ENCODE results near the gene CMTM5. TPM values are rescaled to one million over a fixed set of nuclear protein-coding genes. Genes with fewer than 3 reads are reported as not detected.

Gene CMTM5
- total RNA-seq, 6 donors from 2014 or later: 0.47 to 3.1 (median 2.3) TPM; not detected in 2

- DNase-seq: no peak
- H3K4me1 ChIP-seq: peaks cover 0 to 5% (median 0%) of the 10 kb centered on the region in 4 donors
- H3K27me3 ChIP-seq: no peaks in the 10 kb centered on the region
- H3K27ac ChIP-seq: no peak overlapping the region
- ATAC-seq (ENCODE audit: low FRiP score in 2 of 2): no peak
- no peaks in the 10 kb centered on the region for H3K9me3 ChIP-seq
- no peak overlapping the region for H3K4me3 ChIP-seq
- TF ChIP-seq EP300 (IDR thresholded peaks at IDR 0.05) (no peak), POLR2A (IDR thresholded peaks at IDR 0.05) (no peak), POLR2AphosphoS5 (IDR thresholded peaks at IDR 0.05) (no peak)
- TF ChIP-seq, protein P1, sequence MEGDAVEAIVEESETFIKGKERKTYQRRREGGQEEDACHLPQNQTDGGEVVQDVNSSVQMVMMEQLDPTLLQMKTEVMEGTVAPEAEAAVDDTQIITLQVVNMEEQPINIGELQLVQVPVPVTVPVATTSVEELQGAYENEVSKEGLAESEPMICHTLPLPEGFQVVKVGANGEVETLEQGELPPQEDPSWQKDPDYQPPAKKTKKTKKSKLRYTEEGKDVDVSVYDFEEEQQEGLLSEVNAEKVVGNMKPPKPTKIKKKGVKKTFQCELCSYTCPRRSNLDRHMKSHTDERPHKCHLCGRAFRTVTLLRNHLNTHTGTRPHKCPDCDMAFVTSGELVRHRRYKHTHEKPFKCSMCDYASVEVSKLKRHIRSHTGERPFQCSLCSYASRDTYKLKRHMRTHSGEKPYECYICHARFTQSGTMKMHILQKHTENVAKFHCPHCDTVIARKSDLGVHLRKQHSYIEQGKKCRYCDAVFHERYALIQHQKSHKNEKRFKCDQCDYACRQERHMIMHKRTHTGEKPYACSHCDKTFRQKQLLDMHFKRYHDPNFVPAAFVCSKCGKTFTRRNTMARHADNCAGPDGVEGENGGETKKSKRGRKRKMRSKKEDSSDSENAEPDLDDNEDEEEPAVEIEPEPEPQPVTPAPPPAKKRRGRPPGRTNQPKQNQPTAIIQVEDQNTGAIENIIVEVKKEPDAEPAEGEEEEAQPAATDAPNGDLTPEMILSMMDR (IDR thresholded peaks at IDR 0.05): no peak
- H3K36me3 ChIP-seq: no peaks in the 10 kb centered on the region
- 81 to 86% methylated on average over 11 to 14 of the region's 14 CpGs for WGBS, 2 donors
Measured at GRCh38 chr14:23377573-23378563, 1.0 kb downstream of the CMTM5 start.

GRCh38 chr14:23378612-23379220 lies 1.9 kb downstream of the CMTM5 start:
- no peaks in the 10 kb centered on the region for H3K27me3 ChIP-seq
- no peaks in the 10 kb centered on the region for H3K9me3 ChIP-seq
- TF ChIP-seq POLR2AphosphoS5 (IDR thresholded peaks at IDR 0.05) (no peak), POLR2A (IDR thresholded peaks at IDR 0.05) (no peak), EP300 (IDR thresholded peaks at IDR 0.05) (no peak)
- TF ChIP-seq, protein P1 (IDR thresholded peaks at IDR 0.05): no peak
- H3K4me3 ChIP-seq: no peak overlapping the region
- no peak overlapping the region for H3K27ac ChIP-seq
- 73 to 89% methylated on average over 9 to 11 of the region's 11 CpGs for WGBS, 2 donors
- DNase-seq (no peak), ATAC-seq (ENCODE audit: low FRiP score in 2 of 2) (no peak)
- H3K4me1 ChIP-seq: peaks cover 0 to 5% (median 0%) of the 10 kb centered on the region in 4 donors
- no peaks in the 10 kb centered on the region for H3K36me3 ChIP-seq

GRCh38 chr14:23379366-23380196 lies 2.7 kb downstream of the CMTM5 start:
- WGBS, 2 donors: 26 to 35% methylated on average over 7 to 12 of the region's 12 CpGs
- peak; percentile 80 to 87 for ATAC-seq (ENCODE audit: low FRiP score in 2 of 2)
- H3K4me3 ChIP-seq: no peak overlapping the region

More at GRCh38 chr14:23379366-23380196, 2.7 kb downstream of the CMTM5 start:
- Histone ChIP-seq H3K27ac (no peak overlapping the region), H3K27me3 (no peaks in the 10 kb centered on the region), H3K9me3 (no peaks in the 10 kb centered on the region), H3K36me3 (no peaks in the 10 kb centered on the region), H3K4me1 (peaks cover 0 to 5% (median 0%) of the 10 kb centered on the region in 4 donors)
- peak; percentile 71 to 88 for DNase-seq
- TF ChIP-seq POLR2A (IDR thresholded peaks at IDR 0.05) (no peak), POLR2AphosphoS5 (IDR thresholded peaks at IDR 0.05) (no peak), EP300 (IDR thresholded peaks at IDR 0.05) (no peak)
- TF ChIP-seq, protein P1 (IDR thresholded peaks at IDR 0.05): peak; percentile 78 to 93 (median 86)

All from upper lobe of left lung (tissue), 6 donors.